ENCODE results near the gene TSPAN9.

DNA sequence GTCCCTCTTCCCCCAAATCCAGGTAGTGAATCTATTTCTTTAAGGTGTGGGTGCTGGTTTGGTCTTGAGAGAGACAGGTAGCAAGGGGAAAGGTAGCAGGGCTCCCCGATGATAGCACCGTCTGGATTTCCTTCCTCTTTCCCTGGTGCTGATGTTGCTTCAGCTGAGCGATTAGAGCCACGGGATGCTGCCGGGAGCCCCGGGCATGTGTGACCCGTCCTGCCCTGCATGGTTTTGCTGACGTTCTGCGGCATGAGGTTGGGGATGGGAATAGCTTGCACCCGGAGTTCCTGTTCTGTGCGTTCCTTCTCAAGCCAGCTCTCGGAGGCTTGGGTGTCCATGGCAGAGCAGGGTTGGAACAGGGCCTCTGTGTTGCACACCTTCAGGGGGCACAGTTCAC lies 107.3 kb downstream of the TSPAN9 start:
- TF ChIP-seq, protein P1, sequence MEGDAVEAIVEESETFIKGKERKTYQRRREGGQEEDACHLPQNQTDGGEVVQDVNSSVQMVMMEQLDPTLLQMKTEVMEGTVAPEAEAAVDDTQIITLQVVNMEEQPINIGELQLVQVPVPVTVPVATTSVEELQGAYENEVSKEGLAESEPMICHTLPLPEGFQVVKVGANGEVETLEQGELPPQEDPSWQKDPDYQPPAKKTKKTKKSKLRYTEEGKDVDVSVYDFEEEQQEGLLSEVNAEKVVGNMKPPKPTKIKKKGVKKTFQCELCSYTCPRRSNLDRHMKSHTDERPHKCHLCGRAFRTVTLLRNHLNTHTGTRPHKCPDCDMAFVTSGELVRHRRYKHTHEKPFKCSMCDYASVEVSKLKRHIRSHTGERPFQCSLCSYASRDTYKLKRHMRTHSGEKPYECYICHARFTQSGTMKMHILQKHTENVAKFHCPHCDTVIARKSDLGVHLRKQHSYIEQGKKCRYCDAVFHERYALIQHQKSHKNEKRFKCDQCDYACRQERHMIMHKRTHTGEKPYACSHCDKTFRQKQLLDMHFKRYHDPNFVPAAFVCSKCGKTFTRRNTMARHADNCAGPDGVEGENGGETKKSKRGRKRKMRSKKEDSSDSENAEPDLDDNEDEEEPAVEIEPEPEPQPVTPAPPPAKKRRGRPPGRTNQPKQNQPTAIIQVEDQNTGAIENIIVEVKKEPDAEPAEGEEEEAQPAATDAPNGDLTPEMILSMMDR (IDR thresholded peaks at IDR 0.05; ENCODE audit: low read depth, low read length, missing input control): no peak
- TF ChIP-seq, protein P2, sequence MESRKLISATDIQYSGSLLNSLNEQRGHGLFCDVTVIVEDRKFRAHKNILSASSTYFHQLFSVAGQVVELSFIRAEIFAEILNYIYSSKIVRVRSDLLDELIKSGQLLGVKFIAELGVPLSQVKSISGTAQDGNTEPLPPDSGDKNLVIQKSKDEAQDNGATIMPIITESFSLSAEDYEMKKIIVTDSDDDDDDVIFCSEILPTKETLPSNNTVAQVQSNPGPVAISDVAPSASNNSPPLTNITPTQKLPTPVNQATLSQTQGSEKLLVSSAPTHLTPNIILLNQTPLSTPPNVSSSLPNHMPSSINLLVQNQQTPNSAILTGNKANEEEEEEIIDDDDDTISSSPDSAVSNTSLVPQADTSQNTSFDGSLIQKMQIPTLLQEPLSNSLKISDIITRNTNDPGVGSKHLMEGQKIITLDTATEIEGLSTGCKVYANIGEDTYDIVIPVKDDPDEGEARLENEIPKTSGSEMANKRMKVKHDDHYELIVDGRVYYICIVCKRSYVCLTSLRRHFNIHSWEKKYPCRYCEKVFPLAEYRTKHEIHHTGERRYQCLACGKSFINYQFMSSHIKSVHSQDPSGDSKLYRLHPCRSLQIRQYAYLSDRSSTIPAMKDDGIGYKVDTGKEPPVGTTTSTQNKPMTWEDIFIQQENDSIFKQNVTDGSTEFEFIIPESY (IDR thresholded peaks at IDR 0.05): no peak
- TF ChIP-seq, protein P3, sequence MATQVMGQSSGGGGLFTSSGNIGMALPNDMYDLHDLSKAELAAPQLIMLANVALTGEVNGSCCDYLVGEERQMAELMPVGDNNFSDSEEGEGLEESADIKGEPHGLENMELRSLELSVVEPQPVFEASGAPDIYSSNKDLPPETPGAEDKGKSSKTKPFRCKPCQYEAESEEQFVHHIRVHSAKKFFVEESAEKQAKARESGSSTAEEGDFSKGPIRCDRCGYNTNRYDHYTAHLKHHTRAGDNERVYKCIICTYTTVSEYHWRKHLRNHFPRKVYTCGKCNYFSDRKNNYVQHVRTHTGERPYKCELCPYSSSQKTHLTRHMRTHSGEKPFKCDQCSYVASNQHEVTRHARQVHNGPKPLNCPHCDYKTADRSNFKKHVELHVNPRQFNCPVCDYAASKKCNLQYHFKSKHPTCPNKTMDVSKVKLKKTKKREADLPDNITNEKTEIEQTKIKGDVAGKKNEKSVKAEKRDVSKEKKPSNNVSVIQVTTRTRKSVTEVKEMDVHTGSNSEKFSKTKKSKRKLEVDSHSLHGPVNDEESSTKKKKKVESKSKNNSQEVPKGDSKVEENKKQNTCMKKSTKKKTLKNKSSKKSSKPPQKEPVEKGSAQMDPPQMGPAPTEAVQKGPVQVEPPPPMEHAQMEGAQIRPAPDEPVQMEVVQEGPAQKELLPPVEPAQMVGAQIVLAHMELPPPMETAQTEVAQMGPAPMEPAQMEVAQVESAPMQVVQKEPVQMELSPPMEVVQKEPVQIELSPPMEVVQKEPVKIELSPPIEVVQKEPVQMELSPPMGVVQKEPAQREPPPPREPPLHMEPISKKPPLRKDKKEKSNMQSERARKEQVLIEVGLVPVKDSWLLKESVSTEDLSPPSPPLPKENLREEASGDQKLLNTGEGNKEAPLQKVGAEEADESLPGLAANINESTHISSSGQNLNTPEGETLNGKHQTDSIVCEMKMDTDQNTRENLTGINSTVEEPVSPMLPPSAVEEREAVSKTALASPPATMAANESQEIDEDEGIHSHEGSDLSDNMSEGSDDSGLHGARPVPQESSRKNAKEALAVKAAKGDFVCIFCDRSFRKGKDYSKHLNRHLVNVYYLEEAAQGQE (IDR thresholded peaks at IDR 0.05): no peak
- TF ChIP-seq, protein P4, sequence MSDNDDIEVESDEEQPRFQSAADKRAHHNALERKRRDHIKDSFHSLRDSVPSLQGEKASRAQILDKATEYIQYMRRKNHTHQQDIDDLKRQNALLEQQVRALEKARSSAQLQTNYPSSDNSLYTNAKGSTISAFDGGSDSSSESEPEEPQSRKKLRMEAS (IDR thresholded peaks at IDR 0.05): no peak
- TF ChIP-seq YY1 (IDR thresholded peaks at IDR 0.05) (no peak), EGR1 (IDR thresholded peaks at IDR 0.05; ENCODE audit: low read depth in 2 of 2) (no peak), GABPA (IDR thresholded peaks at IDR 0.05 in 1 of 2, conservative IDR thresholded peaks at IDR 0.05 in 1 of 2) (no peak), RXRA (IDR thresholded peaks at IDR 0.05) (no peak), TAF1 (conservative IDR thresholded peaks at IDR 0.05) (no peak), RAD21 (IDR thresholded peaks at IDR 0.05) (no peak), SP1 (IDR thresholded peaks at IDR 0.05) (no peak), HNF4A (conservative IDR thresholded peaks at IDR 0.05) (no peak), JUND (IDR thresholded peaks at IDR 0.05) (no peak)

Measured in liver (tissue), 3 donors.